HepG2 (cell line): ENCODE measurements around the gene YAP1. TPM values are rescaled to one million over a fixed set of nuclear protein-coding genes. Genes with fewer than 3 reads are reported as not detected.
A peak's percentile ranks its signal among the peaks of the same experiment; 100 is the strongest.

ENCODE experiments used
- CAMTA2 ChIP-seq: sonication (generic); formaldehyde crosslinking; IDR thresholded peaks from 2 replicates; pipeline ENCODE4 v1.4.0; 2020; ENCODE audit warnings: mild to moderate bottlenecking, missing genetic modification reagents, borderline replicate concordance
- NFIC ChIP-seq: IDR thresholded peaks from 2 replicates; pipeline ENCODE4 v1.6.1; 2012; ENCODE audit warnings: mild to moderate bottlenecking, low read length, inconsistent platforms
- RBM22 ChIP-seq: fragments of 200-400 bp; formaldehyde crosslinking; optimal IDR thresholded peaks from 2 replicates; pipeline ENCODE3; 2017; ENCODE audit warnings: mild to moderate bottlenecking, low read length, moderate library complexity
- TFDP2 ChIP-seq: sonication (generic); formaldehyde crosslinking; IDR thresholded peaks from 2 replicates; pipeline ENCODE4 v1.4.0; 2020; ENCODE audit warnings: missing genetic modification reagents
- ZBTB4 ChIP-seq: sonication (generic); formaldehyde crosslinking; IDR thresholded peaks from 2 replicates; pipeline ENCODE4 v1.4.0; 2020; ENCODE audit warnings: missing genetic modification reagents, mild to moderate bottlenecking, borderline replicate concordance
- ZFYVE20 ChIP-seq: sonication (generic); formaldehyde crosslinking; IDR thresholded peaks from 2 replicates; pipeline ENCODE4 v1.8.0; 2023; ENCODE audit warnings: low read depth, mild to moderate bottlenecking, moderate library complexity, missing genetic modification reagents, borderline replicate concordance
- ZIK1 ChIP-seq: sonication (generic); formaldehyde crosslinking; IDR thresholded peaks from 2 replicates; pipeline ENCODE4 v1.5.0; 2020; ENCODE audit warnings: mild to moderate bottlenecking, low read depth, missing genetic modification reagents, borderline replicate concordance
- ZNF253 ChIP-seq: sonication (generic); formaldehyde crosslinking; IDR thresholded peaks from 2 replicates; pipeline ENCODE4 v1.8.0; 2022; ENCODE audit warnings: mild to moderate bottlenecking, missing genetic modification reagents, borderline replicate concordance
- ZNF276 ChIP-seq: sonication (generic); formaldehyde crosslinking; IDR thresholded peaks from 2 replicates; pipeline ENCODE4 v1.4.0; 2020; ENCODE audit warnings: mild to moderate bottlenecking, low read depth, missing genetic modification reagents
- ZNF292 ChIP-seq: sonication (generic); formaldehyde crosslinking; IDR thresholded peaks from 2 replicates; pipeline ENCODE4 v1.8.1; 2022; ENCODE audit warnings: mild to moderate bottlenecking, low read depth, missing genetic modification reagents, borderline replicate concordance
- ZNF33B ChIP-seq: sonication (generic); formaldehyde crosslinking; IDR thresholded peaks from 2 replicates; pipeline ENCODE4 v1.5.1; 2020; ENCODE audit warnings: mild to moderate bottlenecking, missing genetic modification reagents
- ZNF546 ChIP-seq: sonication (generic); formaldehyde crosslinking; conservative IDR thresholded peaks from 2 replicates; pipeline ENCODE4 v1.8.1; 2023; ENCODE audit warnings: mild to moderate bottlenecking, missing genetic modification reagents
- polyA plus RNA-seq, 8 experiments: library from polyadenylated mRNA; depleted of rRNA in 3 of 8; stranded (reverse) in 7 of 8; unstranded in 1 of 8; fragments of >200 nt; fragmentation: Illumina TruSeq in 4 of 8; extraction: Trizol in 4 of 8; gene quantifications; 2 replicates each; pipeline versions ENCODE4 v1.2.1 to v1.2.3, GENCODE V29; 2011 to 2016; ENCODE audit warnings: low read depth in 4 of 8, missing spikeins in 1 of 8, mixed read lengths in 1 of 8; ENCODE audit not compliant: insufficient read depth in 1 of 8
- total RNA-seq, 5 experiments: library from RNA; depleted of rRNA; stranded (reverse); fragments of >200 nt; fragmentation: Illumina TruSeq; extraction: Trizol; gene quantifications; 2 replicates each; pipeline ENCODE4 v1.2.3, GENCODE V29; 2016; ENCODE audit warnings: low read depth in 1 of 5
- TF ChIP-seq, protein P1 (sequence below): sonication (generic); formaldehyde crosslinking; IDR thresholded peaks from 2 replicates; pipeline ENCODE4 v1.5.1; 2020; ENCODE audit warnings: mild to moderate bottlenecking, missing genetic modification reagents, borderline replicate concordance
- TF ChIP-seq, protein P2 (sequence below): sonication (generic); formaldehyde crosslinking; IDR thresholded peaks from 2 replicates; pipeline ENCODE4 v1.4.0; 2020; ENCODE audit warnings: missing genetic modification reagents

YAP1 gene
- total and polyA plus RNA-seq, 2 of the 13 experiments (the other 11 are each of a cell fraction or from before 2014, with no cell fraction given) = 59.5 to 91.0 TPM

GRCh38 chr11:102109896-102110760 lies at the start of gene YAP1 (continued):
- TF ChIP-seq ZIK1 (CRISPR knock-in tag) = peak; percentile 41; the same call in 1 of the 2 replicates
- 0 out of 2 replicates have a peak, but pooled peaks have one; percentile 44 for TF ChIP-seq ZNF546 (CRISPR knock-in tag)
- TF ChIP-seq, protein P1, sequence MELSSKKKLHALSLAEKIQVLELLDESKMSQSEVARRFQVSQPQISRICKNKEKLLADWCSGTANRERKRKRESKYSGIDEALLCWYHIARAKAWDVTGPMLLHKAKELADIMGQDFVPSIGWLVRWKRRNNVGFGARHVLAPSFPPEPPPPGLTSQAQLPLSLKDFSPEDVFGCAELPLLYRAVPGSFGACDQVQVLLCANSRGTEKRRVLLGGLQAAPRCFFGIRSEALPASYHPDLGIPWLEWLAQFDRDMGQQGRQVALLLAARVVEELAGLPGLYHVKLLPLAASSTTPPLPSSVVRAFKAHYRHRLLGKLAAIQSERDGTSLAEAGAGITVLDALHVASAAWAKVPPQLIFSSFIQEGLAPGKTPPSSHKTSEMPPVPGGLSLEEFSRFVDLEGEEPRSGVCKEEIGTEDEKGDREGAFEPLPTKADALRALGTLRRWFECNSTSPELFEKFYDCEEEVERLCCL (CRISPR knock-in tag) = no peak
- TF ChIP-seq TFDP2 (CRISPR knock-in tag) = peak; percentile 85
- TF ChIP-seq CAMTA2 (CRISPR knock-in tag) = peak; percentile 89; the same call in 1 of the 2 replicates
- TF ChIP-seq ZFYVE20 (CRISPR knock-in tag) = no peak
- no peak for TF ChIP-seq NFIC
- no peak for TF ChIP-seq RBM22
- TF ChIP-seq, protein P2, sequence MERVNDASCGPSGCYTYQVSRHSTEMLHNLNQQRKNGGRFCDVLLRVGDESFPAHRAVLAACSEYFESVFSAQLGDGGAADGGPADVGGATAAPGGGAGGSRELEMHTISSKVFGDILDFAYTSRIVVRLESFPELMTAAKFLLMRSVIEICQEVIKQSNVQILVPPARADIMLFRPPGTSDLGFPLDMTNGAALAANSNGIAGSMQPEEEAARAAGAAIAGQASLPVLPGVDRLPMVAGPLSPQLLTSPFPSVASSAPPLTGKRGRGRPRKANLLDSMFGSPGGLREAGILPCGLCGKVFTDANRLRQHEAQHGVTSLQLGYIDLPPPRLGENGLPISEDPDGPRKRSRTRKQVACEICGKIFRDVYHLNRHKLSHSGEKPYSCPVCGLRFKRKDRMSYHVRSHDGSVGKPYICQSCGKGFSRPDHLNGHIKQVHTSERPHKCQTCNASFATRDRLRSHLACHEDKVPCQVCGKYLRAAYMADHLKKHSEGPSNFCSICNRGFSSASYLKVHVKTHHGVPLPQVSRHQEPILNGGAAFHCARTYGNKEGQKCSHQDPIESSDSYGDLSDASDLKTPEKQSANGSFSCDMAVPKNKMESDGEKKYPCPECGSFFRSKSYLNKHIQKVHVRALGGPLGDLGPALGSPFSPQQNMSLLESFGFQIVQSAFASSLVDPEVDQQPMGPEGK = peak; percentile 76
- TF ChIP-seq ZNF276 = no peak; the same call in 1 of the 2 replicates
- peak; percentile 76; the same call in 1 of the 2 replicates for TF ChIP-seq ZBTB4 (CRISPR knock-in tag)
- peak; percentile 92; the same call in 1 of the 2 replicates for TF ChIP-seq ZNF33B
- peak; percentile 20 for TF ChIP-seq ZNF292
- no peak for TF ChIP-seq ZNF253
